HCT116 (cell line): ENCODE data around the gene SNRNP27. TPM values are rescaled to one million over a fixed set of nuclear protein-coding genes. Genes with fewer than 3 reads are reported as not detected.

ENCODE experiments used
- ATAC-seq: fragments of 200-7000 bp; cut with Tn5 transposase; 2 replicates; pipeline ENCODE4 v1.9.1; 2020; ENCODE audit warnings: mild to moderate bottlenecking, moderate library complexity
- BruUV-seq: library from RNA; stranded (reverse); fragments of 400-500 nt; replicated peaks from 2 replicates; lab custom pipeline; 2021; lab: Mats Ljungman, UMichigan
- CTCF ChIA-PET: fragments of 300-600 bp; sonication (Branson Sonifier 250); formaldehyde crosslinking; loops from one replicate; lab custom pipeline; 2021; ENCODE audit warnings: antibody characterized with exemption; lab: Charles Lee
- POLR2A ChIA-PET: fragments of 300-600, 350-600 bp; sonication (Branson Sonifier 250); formaldehyde crosslinking; loops from one replicate; lab custom pipeline; 2021; ENCODE audit warnings: antibody characterized with exemption; lab: Charles Lee
- RAD21 ChIA-PET, 2 experiments: fragments of 300-600 bp; sonication (Branson Sonifier 250); formaldehyde crosslinking; loops; one replicate each; lab custom pipeline; 2023; ENCODE audit warnings: low total read pairs in 2 of 2; ENCODE audit not compliant: uncharacterized antibody in 2 of 2, unreplicated experiment in 2 of 2, low non-redundant PET in 1 of 2; lab: Charles Lee
- DNase-seq: peaks from one replicate; pipeline ENCODE4 v3.0.0-alpha.2; 2010; ENCODE audit warnings: low read depth, low spot score
- H2AFZ ChIP-seq: fragments of 200-600 bp; shearing (Covaris generic), sonication (generic); 2 replicates; pipeline ENCODE4 v1.6.1; 2017; ENCODE audit warnings: low read depth, mixed run types, mixed read lengths, antibody characterized with exemption, low read length; ENCODE audit not compliant: poor library complexity, severe bottlenecking
- H3K27ac ChIP-seq: 2 replicates; pipeline ENCODE4 v1.5.1; 2012; ENCODE audit warnings: low read depth, low read length
- H3K27me3 ChIP-seq: fragments of 200-600 bp; sonication (generic); 2 replicates; pipeline ENCODE4 v1.6.1; 2016; ENCODE audit warnings: mixed run types, low read length, mixed read lengths; ENCODE audit not compliant: insufficient read depth
- H3K36me3 ChIP-seq, 2 experiments: fragments of 200-500 bp in 1 of 2; fragments of 200-600 bp in 1 of 2; sonication (Bioruptor generic) in 1 of 2; sonication (generic) in 1 of 2; 2 replicates each; pipeline versions ENCODE4 v1.5.1 to v1.6.1; 2014 to 2016; ENCODE audit warnings: low read length in 2 of 2, inconsistent platforms in 1 of 2, mixed read lengths in 1 of 2, mixed run types in 1 of 2; ENCODE audit not compliant: insufficient read depth in 2 of 2, control insufficient read depth in 1 of 2
- H3K4me1 ChIP-seq, 2 experiments: fragments of 200-600 bp in 1 of 2; sonication (generic) in 1 of 2; 2 replicates each; pipeline versions ENCODE4 v1.5.1 to v1.6.1; 2012 to 2017; ENCODE audit warnings: low read length in 2 of 2, inconsistent platforms in 1 of 2, mild to moderate bottlenecking in 1 of 2, mixed read lengths in 1 of 2, mixed run types in 1 of 2, moderate library complexity in 1 of 2; ENCODE audit not compliant: insufficient read depth in 2 of 2, control insufficient read depth in 1 of 2
- H3K4me2 ChIP-seq: fragments of 200-600 bp; sonication (generic); 2 replicates; pipeline ENCODE4 v1.6.1; 2017; ENCODE audit warnings: mixed run types, low read length, mixed read lengths
- H3K4me3 ChIP-seq, 2 experiments: fragments of 200-600 bp in 1 of 2; sonication (generic) in 1 of 2; replicated peaks in 1 of 2; 2 replicates each; pipeline ENCODE4 v1.5.1; 2011 to 2016; ENCODE audit warnings: low read length in 2 of 2, control low read depth in 1 of 2, low read depth in 1 of 2, mild to moderate bottlenecking in 1 of 2, mixed read lengths in 1 of 2, mixed run types in 1 of 2
- H3K79me2 ChIP-seq: fragments of 200-600 bp; sonication (generic); 2 replicates; pipeline ENCODE4 v1.6.1; 2017; ENCODE audit warnings: mild to moderate bottlenecking, mixed run types, low read length, moderate library complexity, mixed read lengths; ENCODE audit not compliant: insufficient read depth
- H3K9ac ChIP-seq: fragments of 200-600 bp; sonication (generic); 2 replicates; pipeline ENCODE4 v1.6.1; 2016; ENCODE audit warnings: low read length, mixed read lengths
- H3K9me2 ChIP-seq: fragments of 200-600 bp; sonication (generic), shearing (Covaris generic); 2 replicates; pipeline ENCODE4 v1.6.1; 2017; ENCODE audit warnings: mixed run types, mild to moderate bottlenecking, moderate library complexity; ENCODE audit not compliant: insufficient read depth
- H3K9me3 ChIP-seq, 2 experiments: fragments of 200-500 bp in 1 of 2; fragments of 200-600 bp in 1 of 2; sonication (Bioruptor generic) in 1 of 2; sonication (generic) in 1 of 2; 2 replicates each; pipeline ENCODE4 v1.6.1; 2014 to 2017; ENCODE audit warnings: low read length in 2 of 2, mixed read lengths in 2 of 2, inconsistent platforms in 1 of 2, low read depth in 1 of 2, mild to moderate bottlenecking in 1 of 2, mixed run types in 1 of 2, moderate library complexity in 1 of 2; ENCODE audit not compliant: control insufficient read depth in 1 of 2, insufficient read depth in 1 of 2
- H4K20me1 ChIP-seq: fragments of 200-600 bp; sonication (generic), shearing (Covaris generic); 2 replicates; pipeline ENCODE4 v1.6.1; 2017; ENCODE audit warnings: mixed run types, mild to moderate bottlenecking, moderate library complexity; ENCODE audit not compliant: insufficient read depth
- EZH2 ChIP-seq: fragments of 200-600 bp; sonication (generic); IDR thresholded peaks from 2 replicates; pipeline ENCODE4 v1.6.1; 2017; ENCODE audit warnings: antibody characterized with exemption, mixed run types
- EZH2phosphoT487 ChIP-seq: fragments of 200-600 bp; IDR thresholded peaks from 2 replicates; pipeline ENCODE4 v1.6.1; 2018; ENCODE audit warnings: antibody characterized with exemption, borderline replicate concordance
- POLR2AphosphoS5 ChIP-seq: IDR thresholded peaks from 2 replicates; pipeline ENCODE4 v1.6.1; 2011; ENCODE audit warnings: mild to moderate bottlenecking, low read depth, low read length, moderate library complexity
- ZFX ChIP-seq: fragments of 450-650 bp; IDR thresholded peaks from 2 replicates; pipeline ENCODE4 v1.6.1; 2017
- intact Hi-C: fragments of 100-400 bp; cut with micrococcal nuclease; formaldehyde crosslinking; loops from 2 replicates; pipeline ENCODE4 v1.10.0; 2022
- total RNA-seq: library from RNA; stranded (reverse); gene quantifications from one replicate; pipeline ENCODE4 v1.2.1, GENCODE V29; 2021; ENCODE audit not compliant: unreplicated experiment
- TF ChIP-seq, protein P1 (sequence below): IDR thresholded peaks from 2 replicates; pipeline ENCODE4 v1.6.1; 2011; ENCODE audit warnings: mild to moderate bottlenecking, low read length, moderate library complexity; ENCODE audit not compliant: insufficient replicate concordance; ENCODE audit errors: extremely low read depth

The SNRNP27 gene
- total RNA-seq, 1 experiment from 2014 or later = 44.4 TPM

DNA sequence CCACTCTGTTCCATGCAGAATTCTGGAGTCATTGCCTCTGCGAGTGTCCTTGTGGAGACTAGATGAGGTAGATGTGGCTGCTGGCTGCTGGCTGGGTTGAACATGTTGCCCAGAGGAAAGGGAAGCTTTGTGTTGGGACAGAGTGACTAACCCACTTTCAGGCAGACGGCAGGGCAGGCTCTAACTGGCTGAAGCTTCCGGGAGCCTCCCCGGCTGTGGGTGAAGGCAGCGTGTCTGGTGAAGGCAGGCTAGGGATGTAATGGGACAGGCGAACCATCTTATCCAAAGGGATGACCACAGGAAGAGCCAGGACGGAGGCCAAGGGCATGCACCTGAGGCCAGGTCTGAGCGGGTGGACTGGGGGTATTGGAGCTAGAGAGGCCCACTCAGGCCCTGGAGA is 51.7 kb downstream of the SNRNP27 start (continued):
- TF ChIP-seq, protein P1, sequence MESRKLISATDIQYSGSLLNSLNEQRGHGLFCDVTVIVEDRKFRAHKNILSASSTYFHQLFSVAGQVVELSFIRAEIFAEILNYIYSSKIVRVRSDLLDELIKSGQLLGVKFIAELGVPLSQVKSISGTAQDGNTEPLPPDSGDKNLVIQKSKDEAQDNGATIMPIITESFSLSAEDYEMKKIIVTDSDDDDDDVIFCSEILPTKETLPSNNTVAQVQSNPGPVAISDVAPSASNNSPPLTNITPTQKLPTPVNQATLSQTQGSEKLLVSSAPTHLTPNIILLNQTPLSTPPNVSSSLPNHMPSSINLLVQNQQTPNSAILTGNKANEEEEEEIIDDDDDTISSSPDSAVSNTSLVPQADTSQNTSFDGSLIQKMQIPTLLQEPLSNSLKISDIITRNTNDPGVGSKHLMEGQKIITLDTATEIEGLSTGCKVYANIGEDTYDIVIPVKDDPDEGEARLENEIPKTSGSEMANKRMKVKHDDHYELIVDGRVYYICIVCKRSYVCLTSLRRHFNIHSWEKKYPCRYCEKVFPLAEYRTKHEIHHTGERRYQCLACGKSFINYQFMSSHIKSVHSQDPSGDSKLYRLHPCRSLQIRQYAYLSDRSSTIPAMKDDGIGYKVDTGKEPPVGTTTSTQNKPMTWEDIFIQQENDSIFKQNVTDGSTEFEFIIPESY = no peak
- no peak for TF ChIP-seq ZFX
- no peak for TF ChIP-seq EZH2
- no peak for TF ChIP-seq POLR2AphosphoS5

DNA sequence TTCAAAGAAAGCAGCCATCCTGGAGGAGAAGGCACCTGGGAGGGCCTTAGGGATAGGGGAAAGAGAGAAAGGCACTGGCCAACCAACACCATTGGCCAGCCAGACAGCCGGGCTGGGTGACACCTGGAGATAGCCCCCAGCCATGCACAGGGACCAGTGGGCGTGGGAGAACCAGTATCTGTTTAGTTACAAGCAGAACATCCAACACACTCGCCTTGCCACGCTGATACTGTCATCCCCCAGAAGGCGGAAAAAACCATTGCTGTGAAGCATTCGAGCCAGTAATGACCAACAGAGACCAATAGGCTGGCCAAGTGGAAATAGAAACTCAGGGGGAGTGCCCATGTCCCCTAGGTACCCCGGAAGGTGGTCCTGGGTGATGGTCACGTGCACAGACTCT is 52.2 kb downstream of the SNRNP27 start:
- no peak for ATAC-seq
- H3K27me3 ChIP-seq = no peaks in the 10 kb centered on the region
- no peak overlapping the region for H3K4me3 ChIP-seq
- BruUV-seq = no TSS peak
- no peaks in the 10 kb centered on the region for H4K20me1 ChIP-seq
- H3K4me2 ChIP-seq = peak overlapping the region; percentile 68
- peaks cover 19 to 32% of the 10 kb centered on the region in 2 experiments for H3K4me1 ChIP-seq
- no peaks in the 10 kb centered on the region for H3K79me2 ChIP-seq
- no peaks in the 10 kb centered on the region for H3K9me3 ChIP-seq
- no peak for TF ChIP-seq EZH2phosphoT487
- TF ChIP-seq, all 23 proteins: peak for 0
- ChIA-PET POLR2A (interaction anchor here (1.1 kb wide), 1 partner anchor 312 kb away, joined by 3 read pairs; no protein-coding TSS in a partner anchor), CTCF (no interaction called here), RAD21 (no interaction called here)
- DNase-seq = no peak
- intact Hi-C loops = no loop called here
- Histone ChIP-seq H3K36me3 (no peaks in the 10 kb centered on the region), H3K27ac (no peak overlapping the region; the same call in 1 of the 2 replicates), H3K9me2 (no peaks in the 10 kb centered on the region), H2AFZ (no peak overlapping the region), H3K9ac (peak overlapping the region; percentile 33; the same call in 1 of the 2 replicates)
